HG02678 (cell line): ENCODE data around the gene SBF1.

Experiments
- ATAC-seq: cut with Tn5 transposase; IDR thresholded peaks from one replicate; pipeline ENCODE4 v1.9.1; 2021; ENCODE audit warnings: mild to moderate bottlenecking, moderate library complexity; ENCODE audit not compliant: unreplicated experiment

SBF1 gene

GRCh38 chr22:50467773-50468440 lies 6.9 kb downstream of the SBF1 start:
- ATAC-seq = no peak

DNA sequence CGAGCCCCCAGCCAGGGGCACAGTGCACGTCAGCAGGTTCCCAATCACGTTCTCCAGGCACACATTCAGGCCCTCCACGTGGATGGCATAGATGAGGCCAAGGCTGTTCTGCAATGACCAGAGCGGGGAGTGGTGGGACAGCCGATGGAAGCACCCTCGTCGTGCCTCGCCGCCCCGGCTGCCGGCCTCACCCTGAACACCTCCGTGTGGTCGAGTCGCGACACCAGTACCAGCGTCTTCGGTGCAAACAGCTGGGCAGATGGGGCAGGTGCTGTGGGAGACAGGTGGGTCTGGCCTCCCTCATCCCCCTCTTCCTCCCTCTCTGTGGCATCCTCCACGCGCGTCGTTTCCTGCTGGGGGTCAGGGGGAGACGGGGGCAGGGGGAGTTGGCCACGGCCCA lies 7.5 kb downstream of the SBF1 start:
- no peak for ATAC-seq

DNA sequence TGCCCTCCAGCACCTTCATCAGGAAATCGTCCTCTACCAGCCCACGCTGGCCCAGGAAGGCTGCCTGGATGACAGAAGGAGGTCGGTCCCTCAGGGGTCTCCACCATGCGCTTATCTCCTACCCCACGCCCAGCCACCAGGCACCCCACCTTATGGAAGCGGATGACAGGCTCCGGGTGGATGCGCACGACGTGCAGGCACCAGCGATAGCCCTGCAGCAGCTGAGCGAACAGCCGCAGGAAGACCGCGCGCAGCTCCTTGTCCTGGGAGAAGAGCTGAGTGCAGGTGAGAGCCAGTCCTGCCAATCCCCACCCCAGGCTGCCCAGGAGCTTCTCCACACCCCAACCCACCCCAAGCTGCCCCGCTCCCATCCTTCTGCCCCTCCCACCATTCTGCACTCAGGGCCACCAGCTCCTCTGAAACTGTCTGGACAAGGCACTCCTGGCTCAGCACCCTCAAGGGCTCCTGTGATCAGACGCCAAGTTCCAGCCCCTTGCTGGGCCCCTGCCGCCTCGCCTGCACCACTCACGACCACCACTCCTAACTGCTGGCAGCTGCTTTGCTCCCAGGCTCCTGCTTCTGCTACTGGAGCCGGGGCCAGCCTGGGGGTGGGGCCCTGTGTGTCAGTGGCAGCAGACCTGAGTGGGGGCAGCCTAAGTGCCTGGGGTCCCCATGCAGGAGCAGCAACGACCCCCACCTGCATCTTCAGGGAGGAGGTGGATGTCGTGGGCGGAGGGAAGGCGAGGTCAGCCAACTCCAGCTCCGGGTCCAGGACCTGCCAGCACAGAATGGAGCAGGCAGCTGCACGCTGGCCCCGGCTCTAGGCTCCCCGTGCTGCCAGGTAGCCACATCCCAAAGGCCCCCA lies 9.5 kb downstream of the SBF1 start:
- ATAC-seq = no peak

- no peak for ATAC-seq
These were observed 10.4 kb downstream of the SBF1 start for GRCh38 chr22:50464451-50464850.

GRCh38 chr22:50463188-50463900 lies 11.5 kb downstream of the SBF1 start:
- no peak for ATAC-seq

GRCh38 chr22:50461979-50462540 lies 12.8 kb downstream of the SBF1 start:
- ATAC-seq = no peak

DNA sequence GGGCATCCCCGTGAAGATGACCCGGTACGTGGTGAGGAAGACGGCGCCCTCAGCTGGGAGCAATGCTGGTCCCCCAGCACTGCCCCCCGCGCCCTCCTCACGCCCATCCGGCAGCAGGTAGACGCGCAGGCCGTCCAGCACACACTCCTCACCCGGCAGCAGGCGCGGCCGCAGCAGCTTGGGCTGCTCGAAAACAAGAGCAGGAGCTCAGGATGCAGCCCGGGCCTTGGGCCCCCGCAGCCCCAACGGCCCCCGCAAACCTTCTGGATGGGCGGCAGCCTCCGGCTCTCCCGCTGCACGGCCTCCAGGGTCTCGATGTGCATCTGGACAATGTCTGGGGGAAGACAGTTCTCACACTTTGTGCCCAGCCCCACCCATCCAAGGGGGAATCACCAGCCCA lies 13.3 kb downstream of the SBF1 start:
- no peak for ATAC-seq

DNA sequence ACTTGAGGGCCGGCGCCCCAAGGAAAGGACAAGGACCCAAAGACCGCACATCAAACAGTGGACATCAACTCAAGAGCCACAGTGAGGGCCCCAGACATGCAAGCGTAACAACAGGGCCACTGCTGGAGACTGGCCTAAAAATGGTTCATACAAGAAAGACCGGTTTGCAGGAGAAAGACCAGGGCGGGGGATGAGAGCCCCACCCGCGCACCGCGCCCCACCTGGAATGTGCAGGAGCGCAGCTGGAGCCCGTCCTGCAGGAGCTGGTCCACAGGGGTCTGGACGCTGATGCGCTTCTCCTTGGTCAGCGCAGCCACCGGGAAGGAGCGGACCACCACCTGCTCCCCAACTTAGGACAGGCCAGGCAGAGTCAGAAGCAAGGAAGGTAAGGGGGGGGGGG lies 13.9 kb downstream of the SBF1 start:
- no peak for ATAC-seq

- no peak for ATAC-seq
These were observed 15.2 kb downstream of the SBF1 start for GRCh38 chr22:50459496-50460140.

DNA sequence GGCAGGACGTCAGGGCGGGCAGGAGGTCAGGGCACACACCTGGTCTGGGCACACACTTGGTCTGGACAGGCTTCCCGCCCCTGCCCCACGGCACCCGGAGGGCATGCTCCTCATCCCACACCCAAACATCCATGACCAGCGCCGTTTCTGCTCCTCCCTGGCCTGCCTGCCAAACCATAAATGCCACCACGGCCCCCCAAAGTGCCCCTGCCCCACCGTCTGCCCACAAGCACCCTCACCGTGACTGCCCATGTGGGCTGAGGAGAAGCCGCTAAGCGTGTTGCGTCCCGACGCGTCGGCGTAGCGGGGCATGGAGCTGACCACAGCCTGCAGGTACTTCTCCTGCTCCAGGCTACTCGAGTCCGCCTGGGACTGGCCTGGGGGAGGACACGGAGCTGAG lies 15.8 kb downstream of the SBF1 start:
- ATAC-seq = no peak

- no peak for ATAC-seq
These were observed 18.2 kb downstream of the SBF1 start for GRCh38 chr22:50456466-50457234.

DNA sequence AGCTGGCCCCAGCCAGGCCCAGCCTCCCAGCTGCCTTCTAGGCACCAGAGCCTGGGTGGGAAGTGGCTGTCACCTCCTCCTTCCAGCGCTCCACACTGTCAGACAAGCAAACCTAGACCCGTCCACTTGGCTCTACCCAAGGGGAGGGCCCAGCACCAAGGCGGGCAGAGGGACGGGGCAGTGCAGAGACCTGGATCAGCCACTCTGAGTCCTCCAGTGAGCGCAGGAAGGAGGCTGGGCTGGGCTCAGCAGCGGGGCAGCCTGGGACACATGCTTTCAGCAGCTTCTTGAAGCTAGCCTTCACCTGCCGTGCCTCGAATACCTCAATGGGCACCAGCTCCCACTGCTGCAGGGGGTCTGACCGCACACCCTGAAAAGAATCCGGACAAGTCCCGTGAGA lies 18.8 kb downstream of the SBF1 start:
- no peak for ATAC-seq

GRCh38 chr22:50455201-50455600 lies 19.6 kb downstream of the SBF1 start:
- no peak for ATAC-seq

- no peak for ATAC-seq
These were observed 20.2 kb downstream of the SBF1 start for GRCh38 chr22:50454556-50455075.

DNA sequence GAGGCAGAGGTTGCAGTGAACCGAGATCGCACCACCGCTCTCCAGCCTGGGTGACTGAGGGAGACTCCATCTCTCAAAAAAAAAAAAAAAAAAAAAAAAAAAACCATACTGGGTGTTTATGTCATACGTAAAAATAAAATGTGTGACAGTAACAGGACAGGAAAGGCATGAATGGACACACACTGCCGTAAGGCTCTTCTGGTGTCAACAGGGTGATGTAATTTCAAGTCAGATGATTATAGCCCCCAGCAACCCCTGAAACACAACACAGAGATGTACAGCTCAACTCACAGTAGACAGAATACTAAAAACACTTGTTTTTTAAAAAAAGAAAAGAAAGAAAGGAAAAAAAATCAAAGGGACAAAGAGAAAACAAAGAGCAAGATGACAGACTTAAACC lies 22.2 kb downstream of the SBF1 start:
- ATAC-seq = no peak

DNA sequence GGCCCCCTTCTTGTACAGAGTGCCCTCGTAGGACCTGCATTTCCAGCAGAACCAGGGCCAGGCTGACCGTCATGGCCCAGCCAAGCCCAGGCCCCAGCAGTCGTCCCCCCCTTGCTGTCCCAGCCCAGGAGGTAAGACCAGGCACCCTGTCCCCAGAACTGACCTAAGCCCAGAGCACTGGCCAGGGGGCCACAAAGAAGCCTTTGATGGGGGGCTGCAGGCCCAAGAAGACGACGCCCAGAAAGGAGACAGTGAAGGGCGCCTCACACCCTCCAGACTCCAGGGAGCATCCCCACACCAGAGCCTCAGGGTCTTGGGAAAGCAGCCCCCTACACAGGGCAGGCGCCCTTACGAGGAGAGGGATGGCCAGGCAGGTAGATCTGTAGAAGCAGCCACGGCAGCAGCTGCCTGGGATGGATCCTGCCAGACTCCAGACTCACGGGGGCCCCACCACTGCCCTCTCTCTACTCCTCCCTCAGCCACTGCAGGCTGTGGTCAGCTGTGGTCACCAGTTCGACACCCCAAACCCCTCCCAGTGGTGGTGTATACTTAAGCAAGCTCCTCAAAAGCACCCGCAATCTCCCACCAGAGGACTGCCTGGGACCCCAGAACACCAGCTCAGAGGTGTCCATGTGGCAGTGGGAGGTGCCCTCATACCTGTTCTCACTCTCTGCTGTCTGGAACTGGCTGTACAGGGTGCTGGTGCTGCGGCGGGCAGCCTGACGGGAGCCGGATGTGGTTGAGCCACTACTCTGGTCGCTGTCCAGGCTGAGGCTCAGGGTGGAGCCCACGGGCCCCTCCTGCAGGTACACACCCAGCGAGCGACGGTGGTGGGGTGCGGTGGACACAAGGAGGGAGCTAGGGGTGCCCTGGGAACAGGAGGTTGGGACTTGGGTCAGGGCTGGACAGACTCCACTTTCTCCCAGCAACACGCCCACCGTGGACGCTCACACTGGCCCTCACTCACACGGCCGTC lies 27.0 kb downstream of the SBF1 start:
- no peak for ATAC-seq

GRCh38 chr22:50446708-50447575 lies 27.9 kb downstream of the SBF1 start:
- ATAC-seq = no peak
